HG03457 (cell line): ENCODE results near the gene TSC2.

Experiments
- ATAC-seq: cut with Tn5 transposase; IDR thresholded peaks from one replicate; pipeline ENCODE4 v1.9.1; 2021; ENCODE audit warnings: moderate number of reproducible peaks; ENCODE audit not compliant: unreplicated experiment

TSC2 gene

DNA sequence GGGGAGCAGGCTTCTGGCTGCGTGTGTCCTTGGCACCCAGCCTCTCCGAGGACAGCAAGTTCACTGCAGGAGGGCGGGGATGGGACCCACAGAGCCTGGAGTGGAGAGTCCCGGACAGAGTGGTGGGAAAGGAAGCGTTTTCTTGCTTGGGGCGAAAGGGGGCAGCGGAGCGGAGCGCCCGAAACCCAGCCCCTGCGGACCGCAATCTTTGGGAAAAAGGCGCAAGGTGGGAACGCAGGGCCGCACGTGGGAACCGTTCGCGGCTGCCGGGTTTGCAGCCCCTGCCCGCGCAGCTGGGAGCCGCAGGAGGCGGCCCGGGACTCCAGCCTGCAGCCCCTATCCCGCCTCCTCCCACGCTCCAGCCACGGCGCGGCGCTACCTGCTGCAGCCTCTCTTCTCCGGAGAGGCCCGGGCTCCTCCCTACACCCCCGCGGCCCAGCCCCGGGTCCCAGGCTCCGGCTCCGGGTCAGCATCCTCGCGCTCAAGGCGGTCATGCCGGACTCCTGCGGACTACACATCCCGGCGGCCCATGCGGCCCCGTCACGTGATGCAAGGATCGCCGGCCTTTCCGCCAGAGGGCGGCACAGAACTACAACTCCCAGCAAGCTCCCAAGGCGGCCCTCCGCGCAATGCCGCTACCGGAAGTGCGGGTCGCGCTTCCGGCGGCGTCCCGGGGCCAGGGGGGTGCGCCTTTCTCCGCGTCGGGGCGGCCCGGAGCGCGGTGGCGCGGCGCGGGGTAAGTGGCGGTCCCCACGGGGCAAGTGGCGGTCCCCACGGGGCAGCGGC is at the start of gene TSC2, which contains the start of gene NTHL1:
TSS of gene TSC2 (plus strand) at position 656 of the 786 bp plus-strand sequence. CDS start 631 bp downstream, outside the sequence.
TSS of gene NTHL1 (minus strand) at position 505 of the 786 bp plus-strand sequence. CDS start at position 494, 11 bp downstream.
- ATAC-seq = peak; percentile 67

GRCh38 chr16:1998360-1998835 is 49.4 kb upstream of the TSC2 start:
- ATAC-seq = no peak

- ATAC-seq = no peak
These were observed 48.7 kb upstream of the TSC2 start for GRCh38 chr16:1998852-1999801.

GRCh38 chr16:1999866-2000514 is 47.8 kb upstream of the TSC2 start:
- no peak for ATAC-seq

GRCh38 chr16:2001035-2001434 is 46.8 kb upstream of the TSC2 start:
- ATAC-seq = no peak

DNA sequence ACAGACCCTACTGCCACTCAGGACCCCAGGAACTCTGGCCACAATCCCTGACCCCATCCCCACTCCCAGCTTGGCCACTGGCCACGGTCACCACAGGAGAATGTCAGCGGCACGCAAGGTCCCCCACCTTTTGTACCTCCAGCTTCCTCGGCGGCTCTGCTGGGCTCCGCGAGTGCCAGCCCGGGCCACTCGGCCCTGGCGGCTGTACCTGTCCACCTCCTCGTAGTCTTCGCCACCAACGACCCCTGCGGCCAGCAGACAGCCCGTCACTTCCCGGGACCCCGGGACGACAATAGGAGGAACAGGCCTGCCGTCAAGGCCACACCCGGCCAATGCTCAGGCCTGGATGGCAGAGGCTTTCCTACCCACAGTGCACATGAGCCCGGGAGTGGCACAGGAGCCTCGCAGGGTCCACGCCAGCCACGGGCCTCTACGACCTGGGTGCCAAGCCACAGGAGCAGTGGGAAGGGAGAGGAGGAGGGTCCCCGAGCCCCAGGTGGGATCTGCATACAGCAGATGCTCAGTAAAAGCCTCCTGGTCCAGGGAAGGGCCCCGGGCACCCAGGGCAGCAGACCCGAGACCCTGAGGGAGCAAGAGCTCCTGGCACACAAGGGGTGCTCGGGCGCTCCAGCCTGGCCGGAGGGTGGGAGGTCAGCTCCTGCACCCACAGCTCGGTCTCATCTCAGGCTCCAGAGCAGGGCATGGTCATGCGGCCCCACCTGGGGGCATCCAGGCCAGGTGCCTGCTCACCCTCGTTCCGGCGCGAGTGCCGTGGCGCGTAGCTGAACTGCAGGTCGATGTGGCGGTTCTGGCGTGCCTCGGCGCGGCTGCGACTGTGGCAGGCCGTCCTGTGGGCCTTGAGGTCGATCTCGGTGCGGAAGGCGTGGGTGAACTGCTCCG is 46.1 kb upstream of the TSC2 start:
- ATAC-seq = no peak

GRCh38 chr16:2002406-2003230 is 45.2 kb upstream of the TSC2 start:
- ATAC-seq = no peak

DNA sequence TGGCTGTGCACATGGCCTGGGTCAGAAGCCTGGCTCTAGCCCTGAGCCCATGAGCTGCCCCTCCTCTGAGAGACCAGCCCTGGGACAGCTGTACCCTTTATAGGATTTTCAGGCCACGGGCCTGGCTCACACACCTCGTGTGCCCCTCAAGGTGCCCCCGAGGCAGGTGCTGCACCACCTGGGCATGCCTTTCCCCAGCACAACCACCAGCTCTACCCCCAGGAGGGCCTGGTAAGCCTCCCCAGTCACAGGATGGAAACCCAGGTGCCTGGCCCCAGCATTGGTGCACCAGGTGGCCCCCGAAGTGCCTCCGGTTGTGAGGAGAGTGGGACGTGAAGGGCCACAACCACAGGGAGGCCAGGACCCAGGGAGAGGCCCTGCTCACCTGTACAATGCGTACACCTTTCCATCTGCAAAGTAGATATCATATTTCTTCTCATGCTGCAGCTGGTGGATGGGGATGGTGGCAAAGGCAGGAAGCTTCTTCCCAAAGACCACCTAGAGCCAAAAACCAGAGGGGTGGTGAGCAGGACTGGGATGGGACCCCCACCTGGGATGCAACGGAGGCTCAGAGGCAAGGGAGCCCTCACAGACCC is 44.5 kb upstream of the TSC2 start:
- no peak for ATAC-seq

DNA sequence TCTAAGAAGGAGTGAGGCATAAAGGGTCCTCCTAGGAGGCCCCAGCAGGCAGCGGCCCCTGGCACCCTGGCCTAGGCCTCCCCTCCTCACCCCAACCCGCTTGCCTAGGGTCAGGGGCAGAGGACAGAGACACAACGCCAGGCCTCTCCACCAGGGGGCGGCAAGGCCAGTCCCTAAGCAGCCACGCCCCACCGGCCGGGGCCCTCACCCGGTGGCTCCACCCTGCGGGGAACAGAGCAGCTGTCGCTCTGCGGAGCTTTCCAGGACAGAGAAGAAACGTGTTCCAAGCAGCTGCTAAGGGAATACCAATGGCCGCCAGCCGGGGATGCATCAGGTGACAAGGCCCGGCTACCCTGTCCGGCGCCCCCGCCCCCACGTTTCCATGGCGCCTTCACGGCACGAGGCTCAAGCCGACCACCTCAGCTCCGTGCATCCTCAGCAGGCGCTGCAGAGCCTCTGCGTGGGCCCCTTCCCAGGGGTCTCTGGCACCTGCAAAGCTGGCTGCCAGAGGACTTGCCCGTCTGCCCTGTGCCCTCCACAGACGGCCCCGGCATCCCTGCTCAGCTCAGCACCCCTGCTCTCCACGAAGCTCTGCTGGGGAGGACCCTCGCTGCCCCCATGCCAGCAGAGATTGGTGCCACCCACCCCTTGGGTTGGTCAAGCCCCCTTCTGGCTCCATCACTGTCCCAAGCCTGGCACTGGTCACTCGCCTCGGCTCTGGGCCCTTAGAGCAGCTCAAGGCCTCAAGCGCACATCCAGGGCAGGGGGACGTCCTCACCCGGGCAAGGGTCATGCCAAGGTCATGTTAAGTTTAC is 43.8 kb upstream of the TSC2 start:
- ATAC-seq = no peak

DNA sequence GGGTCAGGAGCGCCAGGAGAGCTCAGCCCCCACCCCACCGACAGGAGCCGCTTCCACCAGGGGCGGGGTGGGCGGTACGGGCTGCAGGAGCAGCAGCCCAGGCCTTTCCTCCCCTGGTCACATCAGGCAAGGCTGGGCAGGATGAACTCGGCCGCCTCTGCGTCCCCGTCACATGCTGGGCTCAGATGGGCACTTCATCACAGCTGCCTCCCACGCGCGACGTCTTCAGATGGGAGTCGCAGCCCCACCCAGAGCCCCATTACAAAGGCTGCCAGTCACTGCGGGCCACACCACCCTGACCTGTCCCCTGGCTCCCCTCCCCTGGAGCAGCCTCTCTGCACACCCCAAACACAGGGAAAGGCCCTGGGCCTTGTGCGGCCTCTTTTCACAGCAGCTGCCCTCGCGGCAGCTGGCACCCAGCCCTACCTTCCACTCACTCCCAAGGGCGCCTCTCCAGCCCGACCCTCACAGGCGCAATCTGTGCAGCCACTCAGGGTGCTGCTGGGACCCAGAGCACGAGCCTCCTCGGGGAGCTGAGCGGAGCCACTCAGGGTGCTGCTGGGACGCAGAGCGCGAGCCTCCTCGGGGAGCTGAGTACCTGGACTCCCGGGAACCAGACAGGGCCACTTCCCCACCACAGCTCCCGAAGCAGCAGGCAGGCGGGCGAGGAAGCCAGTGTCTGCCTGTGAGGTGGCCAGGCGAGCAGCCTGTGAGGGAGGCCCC is 42.8 kb upstream of the TSC2 start:
- no peak for ATAC-seq

DNA sequence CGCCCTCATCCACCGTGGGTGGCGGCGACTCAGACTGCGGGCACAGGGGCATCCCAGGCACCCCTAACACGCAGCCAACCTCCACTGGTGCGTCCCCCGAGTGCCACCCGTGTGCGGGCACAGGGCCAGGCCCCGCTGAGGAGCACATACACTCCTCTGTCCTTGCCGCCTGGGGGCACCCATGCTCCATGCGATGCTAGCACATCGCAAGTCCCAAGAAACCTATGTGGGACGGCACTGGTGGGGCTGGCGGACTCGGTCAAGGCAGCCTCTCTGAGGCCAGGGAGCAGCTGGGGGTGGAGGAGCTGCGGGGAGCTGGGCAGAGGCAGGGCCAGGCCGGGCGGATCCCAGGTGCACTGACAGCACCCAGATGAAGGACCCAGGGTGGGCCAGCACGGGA is 42.1 kb upstream of the TSC2 start:
- no peak for ATAC-seq

DNA sequence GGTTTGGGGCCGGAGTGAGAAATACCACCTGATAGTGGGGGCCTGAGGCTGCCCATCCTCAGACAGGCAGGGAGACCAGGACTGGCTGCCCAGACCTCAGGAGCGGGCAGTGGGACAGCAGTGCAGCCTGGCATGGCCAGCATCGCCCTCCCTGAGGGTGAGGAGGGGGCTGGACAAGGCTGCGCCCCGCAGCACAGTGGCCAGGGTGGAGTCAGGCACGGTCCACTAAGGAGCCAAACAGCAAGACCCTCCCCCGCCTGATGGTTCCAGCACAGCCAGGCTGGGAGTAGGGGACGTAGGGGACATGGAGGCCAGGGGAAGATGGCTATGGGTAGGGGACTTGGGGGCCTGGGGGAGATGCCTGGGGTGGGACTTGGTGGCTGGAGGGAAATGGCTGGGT is 41.5 kb upstream of the TSC2 start:
- ATAC-seq = no peak

DNA sequence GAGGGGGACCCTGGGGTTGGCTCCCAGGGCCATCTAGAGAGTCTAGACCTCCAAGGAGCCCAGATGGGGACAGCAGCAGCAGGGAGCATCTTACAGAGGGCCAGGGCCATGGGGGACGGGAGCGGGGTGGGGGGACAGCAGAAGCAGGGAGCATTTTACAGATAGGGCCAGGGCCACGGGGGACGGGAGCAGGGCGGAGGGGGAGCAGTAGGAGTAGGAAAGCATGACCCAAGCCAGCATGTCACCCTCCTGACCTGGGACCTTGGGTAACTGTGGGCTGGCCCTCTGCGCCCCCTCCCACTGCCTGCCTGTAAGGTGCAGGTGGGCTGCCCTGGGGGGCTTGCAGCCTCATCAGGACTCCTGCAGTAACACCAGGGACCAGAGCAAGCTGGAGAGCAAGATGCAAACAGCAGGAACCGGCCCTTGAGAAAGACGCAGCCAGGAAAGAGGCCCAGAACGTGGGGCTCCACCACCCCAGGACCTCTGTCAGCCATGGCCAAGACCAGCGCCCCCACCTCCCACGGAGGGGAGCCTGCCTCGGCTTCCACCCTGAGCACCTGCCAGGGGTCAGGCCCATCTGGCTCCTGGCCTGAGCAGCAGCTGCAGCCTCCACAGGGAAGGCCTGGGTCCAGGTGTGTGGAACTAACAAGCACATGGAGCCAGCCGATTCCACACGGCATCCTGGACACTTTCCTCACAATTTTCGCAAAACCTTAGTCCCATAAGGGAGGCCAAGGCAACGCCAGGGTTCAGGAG is 40.5 kb upstream of the TSC2 start:
- ATAC-seq = no peak

DNA sequence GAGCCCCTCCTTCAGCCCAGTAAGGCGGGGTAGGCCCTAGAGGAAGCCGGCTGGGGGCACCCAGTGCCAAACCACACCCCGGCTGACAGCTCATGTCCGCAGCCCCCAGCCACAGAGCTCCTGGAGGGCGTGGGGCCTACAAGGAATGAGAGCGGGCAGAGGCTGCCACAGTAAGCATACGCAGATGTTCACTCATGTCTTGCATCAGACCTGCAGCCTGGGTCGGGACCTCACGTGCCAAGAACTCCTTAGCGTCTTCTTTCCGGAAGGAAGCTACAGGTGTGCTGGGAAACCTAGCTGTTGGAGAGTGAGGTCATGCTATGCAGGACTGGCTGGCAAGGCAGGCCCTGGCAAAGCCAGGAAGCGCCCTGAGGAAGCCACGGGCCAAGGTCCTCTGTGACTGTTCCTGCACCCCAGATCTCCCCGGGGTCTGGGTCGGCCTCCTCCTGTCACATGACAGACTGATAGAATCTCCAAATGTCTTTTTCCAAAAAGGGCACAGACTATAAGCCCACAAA is 39.7 kb upstream of the TSC2 start:
- ATAC-seq = no peak

DNA sequence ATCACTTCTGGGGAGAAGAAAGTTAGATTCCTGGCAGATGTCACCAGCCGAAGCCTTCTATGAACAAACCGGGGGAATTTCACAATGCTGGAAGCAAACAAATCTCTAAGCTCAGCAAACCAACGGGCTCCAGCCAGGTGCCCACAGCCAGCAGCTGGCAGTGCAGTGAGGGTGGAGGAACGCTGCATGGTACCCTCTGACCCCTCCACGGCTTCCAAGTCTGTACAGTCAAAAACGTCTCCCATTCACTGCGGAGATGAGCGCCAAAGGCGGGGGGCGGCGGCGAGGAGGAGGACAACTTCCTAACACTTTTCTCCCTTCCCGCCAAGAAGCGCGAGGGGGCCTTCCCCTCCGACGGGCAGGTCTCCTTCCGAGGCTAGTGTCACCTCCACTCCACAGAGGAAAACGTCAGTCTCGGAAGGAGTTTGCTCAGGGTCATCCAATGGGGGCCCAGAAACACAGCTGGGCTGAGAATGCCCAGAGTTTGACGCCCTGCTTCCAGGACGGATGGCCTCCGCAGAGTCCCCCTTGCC is 39.1 kb upstream of the TSC2 start:
- ATAC-seq = no peak

GRCh38 chr16:2009164-2009711 is 38.5 kb upstream of the TSC2 start:
- peak; percentile 31 for ATAC-seq
